Stimulated activated naive CD4-positive, alpha-beta T cell treated with Interleukin-2 at 50 U/mL for 16 hours (primary cell): ENCODE results near the gene CALCOCO1.

Experiments used
- DNase-seq: peaks from one replicate; lab custom pipeline; 2025; lab: John Stamatoyannopoulos, UW

CALCOCO1 gene

DNA sequence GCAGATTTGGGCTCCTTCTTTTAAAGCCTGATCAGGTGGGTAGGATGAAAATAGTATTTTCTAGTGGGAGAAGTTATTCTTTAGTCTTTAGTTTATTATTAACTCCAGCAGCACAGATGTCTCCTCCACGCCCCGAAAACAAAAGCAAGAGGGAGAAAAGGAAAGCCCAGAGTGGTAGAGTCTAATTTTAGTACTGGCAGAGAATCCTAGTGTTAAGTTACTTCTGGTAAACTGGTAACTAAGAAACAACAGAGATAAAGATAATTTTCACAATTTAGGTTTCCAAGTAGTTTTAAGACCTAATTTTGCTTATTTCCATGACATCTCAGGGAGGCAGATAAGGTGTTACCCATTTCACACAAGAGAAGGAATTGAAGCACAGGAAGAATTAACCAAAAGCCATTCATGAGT, 67.7 kb downstream of the CALCOCO1 start:
- DNase-seq = no peak

DNA sequence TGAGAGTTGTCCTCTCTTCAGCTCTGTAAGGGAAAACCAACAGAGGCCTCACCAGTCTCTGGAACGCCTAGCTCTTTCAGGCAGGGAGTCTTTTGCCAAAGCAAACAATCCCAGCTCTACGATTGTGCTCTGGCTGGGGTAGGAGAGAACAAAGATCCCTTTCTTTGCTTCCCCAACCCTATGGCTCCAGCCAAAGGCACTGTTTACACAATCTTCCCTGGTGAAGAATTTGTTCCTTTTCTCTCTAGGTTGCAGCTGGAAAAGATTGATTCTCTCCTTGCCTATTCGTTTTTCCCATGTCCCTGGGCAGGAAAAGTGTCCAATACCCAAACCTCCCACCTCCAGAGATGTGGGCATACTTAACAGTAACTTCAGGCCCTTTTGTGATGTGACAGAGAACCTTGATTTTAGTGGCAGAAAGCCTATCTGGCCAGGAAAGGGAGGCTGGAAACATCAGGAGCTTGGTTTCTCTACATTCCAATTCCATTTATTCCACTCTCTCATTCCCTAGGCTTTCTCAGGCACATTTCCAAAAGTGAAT, 68.2 kb downstream of the CALCOCO1 start:
- DNase-seq = no peak
